H1 (cell line): ENCODE results near the gene CEP128. TPM values are rescaled to one million over a fixed set of nuclear protein-coding genes. Genes with fewer than 3 reads are reported as not detected.

ENCODE experiments used
- CTCF ChIA-PET: fragments of 300-600 bp; sonication (Branson Sonifier 250); formaldehyde crosslinking; loops from one replicate; lab custom pipeline; 2021; ENCODE audit not compliant: partially characterized antibody; lab: Charles Lee
- POLR2A ChIA-PET: fragments of 300-600 bp; sonication (Branson Sonifier 250); formaldehyde crosslinking; loops from one replicate; lab custom pipeline; 2021; ENCODE audit warnings: inconsistent platforms; ENCODE audit not compliant: partially characterized antibody; lab: Charles Lee
- DNase-seq, 2 experiments: peaks; one replicate each; pipeline versions ENCODE4 v3.0.0 to v3.0.0-alpha.2; 2010 to 2022; ENCODE audit warnings: low spot score in 2 of 2, low read depth in 1 of 2, mixed read lengths in 1 of 2
- FAIRE-seq: peaks from 2 replicates; lab custom pipeline; 2011; peaks lifted over from hg19 to GRCh38; lab: Jason Lieb, UNC
- H2AFZ ChIP-seq: 2 replicates; pipeline ENCODE4 v1.8.1; 2012; ENCODE audit warnings: low read length, inconsistent platforms
- H2AK5ac ChIP-seq: 2 replicates; pipeline ENCODE4 v1.6.1; 2013; ENCODE audit warnings: low read depth, low read length
- H2BK120ac ChIP-seq: replicated peaks from 2 replicates; pipeline ENCODE3; 2013; ENCODE audit warnings: low read depth, low read length, inconsistent platforms
- H2BK12ac ChIP-seq: 2 replicates; pipeline ENCODE4 v1.6.1; 2013; ENCODE audit warnings: low read depth, low read length
- H2BK15ac ChIP-seq: 2 replicates; pipeline ENCODE4 v1.6.1; 2013; ENCODE audit warnings: low read length
- H2BK20ac ChIP-seq: 2 replicates; pipeline ENCODE4 v1.6.1; 2013; ENCODE audit warnings: low read length
- H2BK5ac ChIP-seq: 2 replicates; pipeline ENCODE4 v1.6.1; 2013; ENCODE audit warnings: low read depth, low read length
- H3K14ac ChIP-seq: 2 replicates; pipeline ENCODE4 v1.6.1; 2013; ENCODE audit warnings: inconsistent platforms; ENCODE audit not compliant: insufficient read length
- H3K18ac ChIP-seq: 2 replicates; pipeline ENCODE4 v1.6.1; 2013; ENCODE audit warnings: low read length; ENCODE audit errors: extremely low read depth
- H3K23ac ChIP-seq: 2 replicates; pipeline ENCODE4 v1.6.1; 2013; ENCODE audit warnings: inconsistent platforms; ENCODE audit not compliant: insufficient read length
- H3K23me2 ChIP-seq: 2 replicates; pipeline ENCODE4 v1.6.1; 2013; ENCODE audit warnings: low read depth, low read length
- H3K27ac ChIP-seq: 2 replicates; pipeline ENCODE4 v1.6.1; 2011; ENCODE audit warnings: low read depth, low read length, inconsistent platforms
- H3K27me3 ChIP-seq, 4 experiments: replicated peaks in 1 of 4; 1 replicate in 1 of 4; 2 replicates in 3 of 4; pipeline versions ENCODE4 v1.6.1 to v1.8.1; 2011 to 2013; ENCODE audit warnings: low read length in 3 of 4, mild to moderate bottlenecking in 3 of 4, inconsistent platforms in 2 of 4, mixed read lengths in 2 of 4, moderate library complexity in 1 of 4; ENCODE audit not compliant: control insufficient read depth in 3 of 4, insufficient read depth in 3 of 4; ENCODE audit errors: extremely low read depth in 1 of 4
- H3K36me3 ChIP-seq, 4 experiments: 2 replicates each; pipeline versions ENCODE4 v1.6.1 to v1.8.1; 2011 to 2013; ENCODE audit warnings: mild to moderate bottlenecking in 4 of 4, low read length in 3 of 4, moderate library complexity in 2 of 4, control low read depth in 1 of 4, inconsistent platforms in 1 of 4; ENCODE audit not compliant: insufficient read depth in 4 of 4, control insufficient read depth in 2 of 4
- H3K4ac ChIP-seq: replicated peaks from 2 replicates; pipeline ENCODE3; 2013; ENCODE audit warnings: low read length, low read depth, mixed read lengths, inconsistent platforms; ENCODE audit not compliant: insufficient read length
- H3K4me1 ChIP-seq, 4 experiments: replicated peaks in 1 of 4; 1 replicate in 1 of 4; 2 replicates in 3 of 4; pipeline versions ENCODE4 v1.6.1 to v1.8.1; 2011 to 2013; ENCODE audit warnings: low read length in 3 of 4, inconsistent platforms in 2 of 4, mixed read lengths in 1 of 4; ENCODE audit not compliant: insufficient read depth in 4 of 4, control insufficient read depth in 3 of 4
- H3K4me2 ChIP-seq, 2 experiments: 2 replicates each; pipeline versions ENCODE4 v1.6.1 to v1.8.1; 2011 to 2013; ENCODE audit warnings: low read depth in 2 of 2, low read length in 2 of 2, control low read depth in 1 of 2, inconsistent platforms in 1 of 2, mild to moderate bottlenecking in 1 of 2; ENCODE audit not compliant: insufficient read depth in 1 of 2
- H3K4me3 ChIP-seq, 4 experiments: fragments of 200-600, 300-600 bp in 1 of 4; sonication (generic), shearing (Covaris generic), sonication (Bioruptor Twin) in 1 of 4; 2 replicates each; pipeline versions ENCODE4 v1.5.1 to v1.8.1; 2011 to 2016; ENCODE audit warnings: low read length in 4 of 4, low read depth in 3 of 4, control low read depth in 2 of 4, inconsistent platforms in 2 of 4, mild to moderate bottlenecking in 2 of 4, mixed read lengths in 1 of 4, moderate library complexity in 1 of 4; ENCODE audit not compliant: insufficient read depth in 2 of 4; ENCODE audit errors: extremely low read depth in 1 of 4
- H3K56ac ChIP-seq: replicated peaks from 2 replicates; pipeline ENCODE3; 2013; ENCODE audit warnings: low read depth, mild to moderate bottlenecking, mixed read lengths, low read length, inconsistent platforms; ENCODE audit not compliant: insufficient read length
- H3K79me1 ChIP-seq: 2 replicates; pipeline ENCODE4 v1.6.1; 2013; ENCODE audit warnings: low read depth, low read length, control low read depth
- H3K79me2 ChIP-seq, 2 experiments: 2 replicates each; pipeline versions ENCODE4 v1.6.1 to v1.8.1; 2012 to 2013; ENCODE audit warnings: low read length in 2 of 2, mild to moderate bottlenecking in 2 of 2, inconsistent platforms in 1 of 2; ENCODE audit not compliant: insufficient read depth in 2 of 2, control insufficient read depth in 1 of 2
- H3K9ac ChIP-seq, 4 experiments: replicated peaks in 1 of 4; 1 replicate in 1 of 4; 2 replicates in 3 of 4; pipeline versions ENCODE4 v1.6.1 to v1.8.1; 2011 to 2013; ENCODE audit warnings: low read depth in 3 of 4, low read length in 3 of 4, control low read depth in 2 of 4, mild to moderate bottlenecking in 2 of 4, moderate library complexity in 2 of 4, inconsistent platforms in 1 of 4; ENCODE audit errors: extremely low read depth in 1 of 4
- H3K9me3 ChIP-seq, 2 experiments: 2 replicates each; pipeline versions ENCODE4 v1.6.1 to v1.8.1; 2012 to 2013; ENCODE audit warnings: mild to moderate bottlenecking in 2 of 2, moderate library complexity in 2 of 2, control low read depth in 1 of 2, inconsistent platforms in 1 of 2, low read depth in 1 of 2, low read length in 1 of 2, mixed read lengths in 1 of 2; ENCODE audit not compliant: insufficient read depth in 2 of 2
- H4K20me1 ChIP-seq, 2 experiments: replicated peaks in 1 of 2; 2 replicates each; pipeline versions ENCODE3 to v1.8.1; 2011 to 2013; ENCODE audit warnings: inconsistent platforms in 2 of 2, low read length in 2 of 2, mild to moderate bottlenecking in 1 of 2; ENCODE audit not compliant: insufficient read depth in 2 of 2, control insufficient read depth in 1 of 2
- H4K5ac ChIP-seq: 2 replicates; pipeline ENCODE4 v1.6.1; 2013; ENCODE audit warnings: low read length, low read depth, mixed read lengths, inconsistent platforms; ENCODE audit not compliant: insufficient read length
- H4K8ac ChIP-seq: 2 replicates; pipeline ENCODE4 v1.8.0; 2013; ENCODE audit warnings: mild to moderate bottlenecking, moderate library complexity, low read length, inconsistent platforms; ENCODE audit not compliant: insufficient read depth; ENCODE audit errors: extremely low read depth
- H4K91ac ChIP-seq: replicated peaks from 2 replicates; pipeline ENCODE3; 2013; ENCODE audit warnings: low read length, mixed read lengths, inconsistent platforms; ENCODE audit not compliant: insufficient read length
- ASH2L ChIP-seq: fragments of 200-600, 300-600 bp; sonication (generic); IDR thresholded peaks from one replicate; pipeline ENCODE4 v1.7.1; 2017; ENCODE audit warnings: low read length
- CEBPB ChIP-seq: IDR thresholded peaks from 2 replicates; pipeline ENCODE4 v1.6.1; 2012; ENCODE audit warnings: low read depth, low read length
- KDM4A ChIP-seq: IDR thresholded peaks from one replicate; pipeline ENCODE4 v1.7.1; 2012; ENCODE audit warnings: low read depth, mild to moderate bottlenecking, moderate library complexity, low read length, inconsistent platforms; ENCODE audit not compliant: severe bottlenecking
- MAFK ChIP-seq: IDR thresholded peaks from 2 replicates; pipeline ENCODE4 v1.6.1; 2012; ENCODE audit warnings: low read depth, mild to moderate bottlenecking, improper control_type of control experiment, low read length
- RAD21 ChIP-seq, 2 experiments: IDR thresholded peaks in 1 of 2; conservative IDR thresholded peaks in 1 of 2; 2 replicates each; pipeline ENCODE4 v1.6.1; 2011; ENCODE audit warnings: low read depth in 2 of 2, low read length in 2 of 2, improper control_type of control experiment in 1 of 2, inconsistent platforms in 1 of 2, mild to moderate bottlenecking in 1 of 2, moderate library complexity in 1 of 2
- TBP ChIP-seq: IDR thresholded peaks from 2 replicates; pipeline ENCODE4 v1.6.1; 2011; ENCODE audit warnings: low read depth, low read length, improper control_type of control experiment
- TEAD4 ChIP-seq: IDR thresholded peaks from 2 replicates; pipeline ENCODE4 v1.6.1; 2012; ENCODE audit warnings: low read depth, low read length, inconsistent platforms, mixed read lengths
- WGBS, 2 experiments: shearing (Covaris generic) in 1 of 2; methylation state at CpG; one replicate each; pipeline versions ENCODE4 v1.1.6 to v1.1.7; 2013 to 2015; ENCODE audit warnings: low lambda C conversion rate in 2 of 2, mixed read lengths in 2 of 2, inconsistent platforms in 1 of 2, low coverage in 1 of 2, missing lambda C conversion rate in 1 of 2; ENCODE audit not compliant: insufficient replicate concordance in 2 of 2, insufficient coverage in 1 of 2, insufficient read length in 1 of 2; ENCODE audit errors: extremely low coverage in 1 of 2, missing lambda C conversion rate in 1 of 2; 5-methylcytosine and 5-hydroxymethylcytosine counted together
- polyA plus RNA-seq, 7 experiments: library from polyadenylated mRNA; depleted of rRNA in 3 of 7; stranded (reverse) in 5 of 7; unstranded in 2 of 7; fragments of >200 nt in 5 of 7; fragments of 200-250 nt in 2 of 7; gene quantifications; 1 replicate in 5 of 7; 2 replicates in 1 of 7; 4 replicates in 1 of 7; pipeline versions ENCODE4 v1.2.1 to v1.2.3, GENCODE V29; 2011 to 2013; ENCODE audit warnings: missing spikeins in 2 of 7, mixed read lengths in 2 of 7
- total RNA-seq: library from RNA; stranded (reverse); fragmentation: NEBNext Ultra II Directional; extraction: Animal tissue kit (Norgen Biotek cat#: 25700); gene quantifications from 2 replicates; pipeline ENCODE4 v1.2.1, GENCODE V29; 2021

CEP128 gene
- total and polyA plus RNA-seq, 2 of the 8 experiments (the other 6 are each of a cell fraction or from before 2014, with no cell fraction given), result 1.9 to 17.0 TPM

DNA sequence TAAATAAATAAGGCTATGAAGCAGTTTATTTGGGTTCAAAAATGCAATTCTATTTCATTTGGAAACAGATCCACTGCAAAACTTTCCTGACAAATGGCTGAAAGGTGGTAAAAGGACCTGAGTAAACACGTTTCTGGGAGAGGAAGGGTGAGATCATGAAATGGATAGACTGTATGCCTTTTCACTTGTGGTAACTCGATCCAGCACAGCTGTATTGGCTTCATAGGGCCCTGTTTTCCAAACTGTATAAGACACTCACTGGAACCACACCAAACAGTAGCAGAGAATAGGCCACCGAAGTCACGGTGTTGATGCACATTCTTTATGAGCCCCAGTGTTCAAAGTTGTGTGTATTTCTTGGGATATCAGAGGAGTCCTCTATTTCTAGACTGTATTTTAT lies 405.1 kb downstream of the CEP128 start:
- no peak for FAIRE-seq
- Histone ChIP-seq H3K4ac (no peak overlapping the region), H3K79me1 (no peaks in the 10 kb centered on the region), H3K23me2 (no peaks in the 10 kb centered on the region), H3K27ac (no peak overlapping the region), H2BK12ac (no peak overlapping the region), H2BK20ac (no peak overlapping the region), H4K8ac (no peak overlapping the region), H3K79me2 (no peaks in the 10 kb centered on the region), H2AK5ac (no peak overlapping the region), H3K27me3 (no peaks in the 10 kb centered on the region), H3K36me3 (no peaks in the 10 kb centered on the region), H4K91ac (no peak overlapping the region), H2BK5ac (no peak overlapping the region), H4K5ac (no peak overlapping the region), H3K14ac (no peak overlapping the region), H3K9me3 (no peaks in the 10 kb centered on the region), H2BK15ac (no peak overlapping the region), H3K9ac (no peak overlapping the region), H3K4me3 (no peak overlapping the region), H3K18ac (no peak overlapping the region), H3K56ac (no peak overlapping the region), H2AFZ (no peak overlapping the region), H2BK120ac (no peak overlapping the region), H3K23ac (no peak overlapping the region), H4K20me1 (no peaks in the 10 kb centered on the region), H3K4me2 (no peak overlapping the region), H3K4me1 (no peaks in the 10 kb centered on the region)
- CTCF ChIA-PET, result no interaction called here
- no peak for DNase-seq
- TF ChIP-seq ASH2L, result no peak
- TF ChIP-seq CEBPB, result no peak
- no peak for TF ChIP-seq TEAD4
- no peak for TF ChIP-seq KDM4A
- TF ChIP-seq MAFK, result no peak
- TF ChIP-seq RAD21 (IDR thresholded peaks at IDR 0.05 in 1 of 2, conservative IDR thresholded peaks at IDR 0.05 in 1 of 2; ENCODE audit: low read depth in 2 of 2, low read length in 2 of 2), result no peak
- TF ChIP-seq TBP, result no peak
- WGBS, 2 experiments, result 77% methylated on average over 4 of the region's 4 CpGs; no CpG with 5 or more reads in 1 of the 2 experiments
- POLR2A ChIA-PET, result no interaction called here
